ENCODE measurements around the gene KRTAP12-2.
A peak's percentile ranks its signal among the peaks of the same experiment; 100 is the strongest.

Gene KRTAP12-2

DNA sequence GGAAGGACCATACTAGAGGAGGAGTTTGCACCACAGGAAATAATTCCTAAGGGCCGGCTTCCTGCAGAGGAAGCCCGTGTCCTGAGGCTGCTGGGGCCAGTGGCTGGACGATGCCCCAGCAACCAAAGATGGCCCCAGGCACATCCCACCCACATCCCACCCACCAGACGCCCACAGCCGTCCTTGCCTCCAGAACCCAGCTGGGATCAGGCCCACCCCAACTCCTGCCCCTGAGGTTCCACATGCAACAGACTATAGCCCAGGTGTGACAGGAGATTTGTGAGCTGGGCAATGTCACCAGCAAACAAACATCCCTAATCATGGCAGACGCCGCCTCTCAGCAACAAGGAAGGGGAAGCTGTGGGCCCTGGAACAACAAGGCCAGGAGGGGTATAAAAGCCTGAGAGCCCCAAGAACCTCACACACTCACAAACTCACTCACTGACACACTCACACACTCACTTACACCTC, 40.0 kb downstream of the KRTAP12-2 start, which contains the start of gene KRTAP10-9:
KRTAP10-9 (plus strand) TSS at position 421 of the 471 bp plus-strand sequence. CDS start 79 bp downstream, outside the sequence.
- no peak for DNase-seq (ENCODE audit: extremely low read depth, low read depth)
- no peak within 1 kb of the TSS for H3K4me3 ChIP-seq (replicated peaks; ENCODE audit: low read depth, low read length)
- TF ChIP-seq, protein P1, sequence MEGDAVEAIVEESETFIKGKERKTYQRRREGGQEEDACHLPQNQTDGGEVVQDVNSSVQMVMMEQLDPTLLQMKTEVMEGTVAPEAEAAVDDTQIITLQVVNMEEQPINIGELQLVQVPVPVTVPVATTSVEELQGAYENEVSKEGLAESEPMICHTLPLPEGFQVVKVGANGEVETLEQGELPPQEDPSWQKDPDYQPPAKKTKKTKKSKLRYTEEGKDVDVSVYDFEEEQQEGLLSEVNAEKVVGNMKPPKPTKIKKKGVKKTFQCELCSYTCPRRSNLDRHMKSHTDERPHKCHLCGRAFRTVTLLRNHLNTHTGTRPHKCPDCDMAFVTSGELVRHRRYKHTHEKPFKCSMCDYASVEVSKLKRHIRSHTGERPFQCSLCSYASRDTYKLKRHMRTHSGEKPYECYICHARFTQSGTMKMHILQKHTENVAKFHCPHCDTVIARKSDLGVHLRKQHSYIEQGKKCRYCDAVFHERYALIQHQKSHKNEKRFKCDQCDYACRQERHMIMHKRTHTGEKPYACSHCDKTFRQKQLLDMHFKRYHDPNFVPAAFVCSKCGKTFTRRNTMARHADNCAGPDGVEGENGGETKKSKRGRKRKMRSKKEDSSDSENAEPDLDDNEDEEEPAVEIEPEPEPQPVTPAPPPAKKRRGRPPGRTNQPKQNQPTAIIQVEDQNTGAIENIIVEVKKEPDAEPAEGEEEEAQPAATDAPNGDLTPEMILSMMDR (IDR thresholded peaks at IDR 0.05; ENCODE audit: low read depth, low read length, missing control alignments) = no peak

DNA sequence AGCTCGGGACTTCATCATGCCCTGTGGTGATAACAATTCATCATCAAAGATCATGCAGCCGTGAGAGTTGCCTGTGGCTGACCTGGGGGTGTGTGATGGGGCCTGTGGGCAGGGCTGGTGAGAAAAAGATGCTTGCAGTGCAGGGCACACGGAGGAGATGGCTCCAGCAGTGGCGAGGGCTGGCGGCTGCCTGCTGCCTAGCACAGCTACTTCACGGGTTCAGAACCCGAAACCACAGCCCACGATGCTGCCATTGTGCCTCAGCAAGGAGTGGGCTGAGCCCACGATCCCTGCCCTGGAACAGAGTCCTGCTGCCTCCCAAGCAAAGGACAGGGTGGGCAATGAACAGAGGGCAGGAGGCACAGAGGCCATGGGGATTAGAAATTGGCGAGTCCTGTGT, 40.5 kb downstream of the KRTAP12-2 start:
- no peak for DNase-seq (ENCODE audit: extremely low read depth, low read depth)

DNA sequence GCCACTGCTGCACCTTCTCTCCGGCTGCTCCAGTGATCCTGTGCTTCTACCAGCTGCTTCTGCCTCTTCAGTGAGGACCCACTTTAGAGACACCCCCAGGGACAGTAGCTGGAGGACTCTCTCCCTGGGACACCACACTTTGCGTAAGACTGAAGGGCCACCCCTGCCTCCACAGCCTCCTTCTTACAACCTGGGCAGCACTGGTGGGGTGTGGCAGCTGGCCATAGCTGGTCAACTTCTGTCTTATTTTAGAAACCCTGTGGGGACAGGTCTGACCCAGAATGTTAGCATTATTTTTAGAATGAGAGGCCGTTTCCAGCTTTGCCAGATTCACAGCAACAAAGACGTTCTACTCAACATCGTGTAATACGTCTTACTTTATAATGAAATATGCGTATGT, 41.0 kb downstream of the KRTAP12-2 start:
- no peak for DNase-seq (ENCODE audit: extremely low read depth, low read depth)
- no peak overlapping the region for H3K4me3 ChIP-seq (replicated peaks; ENCODE audit: low read depth, low read length)
- TF ChIP-seq, protein P1 (IDR thresholded peaks at IDR 0.05; ENCODE audit: low read depth, low read length, missing control alignments) = no peak

More for the DNA sequence above, 40.5 kb downstream of the KRTAP12-2 start:
- no peak overlapping the region for H3K4me3 ChIP-seq (replicated peaks; ENCODE audit: low read depth, low read length)
- TF ChIP-seq, protein P1 (IDR thresholded peaks at IDR 0.05; ENCODE audit: low read depth, low read length, missing control alignments) = no peak

DNA sequence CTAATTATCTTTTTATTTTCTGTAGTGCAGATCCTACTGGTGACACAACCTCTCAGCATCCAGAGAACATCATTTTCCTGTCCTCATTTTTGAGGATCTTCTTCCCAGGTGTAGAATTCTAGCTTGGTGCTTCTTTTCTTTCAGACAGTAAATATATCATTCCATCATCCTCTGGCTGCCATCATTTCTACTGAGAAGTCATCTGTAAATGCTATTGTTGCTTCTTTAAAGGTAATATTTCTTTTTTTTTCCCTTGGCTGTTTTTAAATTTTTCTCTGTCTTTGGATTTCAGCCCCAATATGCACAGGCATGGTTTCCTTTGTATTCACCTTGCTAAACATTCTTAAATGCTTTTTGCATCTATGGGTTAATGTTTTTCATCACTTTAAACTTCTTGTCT, 43.2 kb downstream of the KRTAP12-2 start:
- no peak for DNase-seq (ENCODE audit: extremely low read depth, low read depth)
- no peak overlapping the region for H3K4me3 ChIP-seq (replicated peaks; ENCODE audit: low read depth, low read length)
- TF ChIP-seq, protein P1 (IDR thresholded peaks at IDR 0.05; ENCODE audit: low read depth, low read length, missing control alignments) = no peak

DNA sequence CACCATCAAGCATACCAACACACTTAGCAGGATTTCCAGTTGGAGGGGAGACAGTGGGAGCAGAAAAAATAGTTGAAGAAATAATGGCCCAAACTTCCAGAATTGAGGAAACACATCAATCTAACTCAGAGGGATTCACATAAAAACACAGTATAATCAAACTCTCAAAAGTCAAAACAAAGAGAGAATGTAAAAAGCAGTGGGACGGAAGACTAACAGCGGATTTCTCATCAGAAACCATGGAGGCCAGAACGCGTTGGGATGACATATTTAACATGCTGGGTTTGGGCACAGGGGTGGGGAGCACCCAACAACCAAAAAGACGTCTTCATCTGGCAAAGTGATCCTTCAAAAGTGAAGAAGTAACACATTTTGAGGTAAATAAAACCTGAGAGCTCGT, 46.8 kb downstream of the KRTAP12-2 start:
- no peak overlapping the region for H3K4me3 ChIP-seq (replicated peaks; ENCODE audit: low read depth, low read length)
- DNase-seq (ENCODE audit: extremely low read depth, low read depth) = no peak
- TF ChIP-seq, protein P1 (IDR thresholded peaks at IDR 0.05; ENCODE audit: low read depth, low read length, missing control alignments) = no peak

DNA sequence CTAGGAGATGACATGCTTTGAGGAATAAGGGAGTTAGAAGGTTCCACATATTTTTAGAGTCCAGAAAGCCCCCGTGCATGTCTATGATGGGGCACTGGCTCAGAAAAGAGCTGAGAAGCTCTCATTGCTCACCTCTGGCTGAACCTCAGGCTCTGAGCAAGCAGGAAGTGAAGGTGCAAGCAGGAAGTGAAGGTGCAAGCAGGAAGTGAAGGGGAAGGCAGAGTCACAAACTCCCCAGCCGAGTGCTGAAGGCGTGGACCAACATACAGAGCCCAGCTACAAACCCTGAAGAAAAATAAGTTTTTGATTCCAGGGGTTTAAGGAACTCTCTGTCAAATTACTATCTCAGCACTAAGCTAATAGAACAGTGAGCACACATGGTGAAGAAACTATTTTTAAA, 47.8 kb downstream of the KRTAP12-2 start:
- TF ChIP-seq, protein P1 (IDR thresholded peaks at IDR 0.05; ENCODE audit: low read depth, low read length, missing control alignments) = no peak
- no peak for DNase-seq (ENCODE audit: extremely low read depth, low read depth)
- no peak overlapping the region for H3K4me3 ChIP-seq (replicated peaks; ENCODE audit: low read depth, low read length)

DNA sequence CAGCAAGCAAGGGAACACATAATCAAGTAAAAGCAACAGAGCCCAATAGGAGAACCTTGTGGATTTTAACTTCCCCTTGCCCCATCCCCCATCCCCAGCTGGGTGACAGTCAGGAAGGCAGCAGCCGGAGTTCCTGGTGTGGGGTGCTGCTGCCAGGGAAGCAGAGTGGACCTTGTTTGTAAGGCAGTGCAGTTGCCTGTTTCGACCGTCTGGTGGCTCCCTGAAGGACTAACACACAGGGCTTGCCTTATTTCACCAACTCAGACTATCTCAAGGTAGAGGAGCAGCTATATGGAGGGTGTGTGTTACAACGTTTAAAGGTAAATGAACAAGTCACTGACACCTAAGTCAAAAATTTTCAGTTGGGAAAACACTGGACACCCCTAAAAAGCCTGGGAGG, 48.2 kb downstream of the KRTAP12-2 start:
- no peak overlapping the region for H3K4me3 ChIP-seq (replicated peaks; ENCODE audit: low read depth, low read length)
- no peak for DNase-seq (ENCODE audit: extremely low read depth, low read depth)
- TF ChIP-seq, protein P1 (IDR thresholded peaks at IDR 0.05; ENCODE audit: low read depth, low read length, missing control alignments) = peak; percentile 4

All from HFF-Myc (cell line).